Kidney (tissue), 14 donors: ENCODE results near the gene SOX15. TPM values are rescaled to one million over a fixed set of nuclear protein-coding genes. Genes with fewer than 3 reads are reported as not detected.

Experiments
- DNase-seq, 5 donors: peaks; one replicate each; pipeline ENCODE4 v3.0.0-alpha.2; 2013 to 2020
- FAIRE-seq: peaks from 2 replicates; lab custom pipeline; 2012; peaks lifted over from hg19 to GRCh38; lab: Jason Lieb, UNC
- H3K27ac ChIP-seq, 2 donors: one replicate each; pipeline ENCODE4 v1.7.0; 2013; ENCODE audit warnings: low read depth in 2 of 2, low read length in 2 of 2, inconsistent platforms in 1 of 2
- H3K27me3 ChIP-seq: one replicate; pipeline ENCODE4 v1.7.1; 2013; ENCODE audit warnings: low read length, inconsistent platforms; ENCODE audit not compliant: control insufficient read depth, insufficient read depth
- H3K36me3 ChIP-seq, 3 donors: one replicate each; pipeline versions ENCODE4 v1.7.0 to v1.7.1; 2013; ENCODE audit warnings: low read length in 3 of 3, control low read depth in 1 of 3, inconsistent platforms in 1 of 3; ENCODE audit not compliant: insufficient read depth in 3 of 3, control insufficient read depth in 2 of 3
- H3K4me1 ChIP-seq, 3 donors: one replicate each; pipeline versions ENCODE4 v1.7.0 to v1.7.1; 2013; ENCODE audit warnings: low read length in 3 of 3, inconsistent platforms in 1 of 3, low read depth in 1 of 3; ENCODE audit not compliant: control insufficient read depth in 2 of 3, insufficient read depth in 2 of 3
- H3K4me3 ChIP-seq, 3 donors: one replicate each; pipeline versions ENCODE4 v1.7.0 to v1.8.1; 2013; ENCODE audit warnings: low read length in 3 of 3, control low read depth in 1 of 3, inconsistent platforms in 1 of 3
- H3K9ac ChIP-seq, 3 donors: one replicate each; pipeline versions ENCODE4 v1.7.0 to v1.7.1; 2013; ENCODE audit warnings: low read length in 3 of 3, control low read depth in 1 of 3, inconsistent platforms in 1 of 3
- H3K9me3 ChIP-seq, 3 donors: one replicate each; pipeline versions ENCODE4 v1.7.0 to v1.7.1; 2013; ENCODE audit warnings: low read length in 3 of 3, control low read depth in 1 of 3, inconsistent platforms in 1 of 3; ENCODE audit not compliant: control insufficient read depth in 2 of 3, insufficient read depth in 1 of 3
- CTCF ChIP-seq: IDR thresholded peaks from 3 replicates; pipeline ENCODE4 v1.5.1; 2012; ENCODE audit warnings: mild to moderate bottlenecking, moderate library complexity, borderline replicate concordance; ENCODE audit not compliant: insufficient read depth; ENCODE audit errors: extremely low read depth
- intact Hi-C: fragments of 100-400 bp; cut with DNase I; formaldehyde crosslinking; loops from one replicate; pipeline ENCODE4 v1.11.1; 2022
- polyA plus RNA-seq: library from polyadenylated mRNA; stranded (reverse); fragments of 350-450 nt; fragmentation: Illumina TruSeq; extraction: RNeasy Lipid Tissue Mini Kit (QIAGEN cat#74804); gene quantifications from one replicate; pipeline ENCODE4 v1.2.3, GENCODE V29; 2014; ENCODE audit warnings: low read depth, low replicate concordance; ENCODE audit not compliant: insufficient read depth
- total RNA-seq: library from RNA; stranded (reverse); fragmentation: NEBNext Ultra II Directional; extraction: Animal tissue kit (Norgen Biotek cat#: 25700); gene quantifications from one replicate; pipeline ENCODE4 v1.2.1, GENCODE V29; 2021
- donor health status: control.
- donor health status: control.
- donor health status: control.
- donor health status: control.
- donor health status: control.
- donor health status: DM: yes; HTN: yes; CAD: no.
- donor health status: Normal renal cell carcinoma (clear cell type).

SOX15 gene
- total and polyA plus RNA-seq, 2 donors from 2014 or later = 0.80 to 0.88 TPM

DNA sequence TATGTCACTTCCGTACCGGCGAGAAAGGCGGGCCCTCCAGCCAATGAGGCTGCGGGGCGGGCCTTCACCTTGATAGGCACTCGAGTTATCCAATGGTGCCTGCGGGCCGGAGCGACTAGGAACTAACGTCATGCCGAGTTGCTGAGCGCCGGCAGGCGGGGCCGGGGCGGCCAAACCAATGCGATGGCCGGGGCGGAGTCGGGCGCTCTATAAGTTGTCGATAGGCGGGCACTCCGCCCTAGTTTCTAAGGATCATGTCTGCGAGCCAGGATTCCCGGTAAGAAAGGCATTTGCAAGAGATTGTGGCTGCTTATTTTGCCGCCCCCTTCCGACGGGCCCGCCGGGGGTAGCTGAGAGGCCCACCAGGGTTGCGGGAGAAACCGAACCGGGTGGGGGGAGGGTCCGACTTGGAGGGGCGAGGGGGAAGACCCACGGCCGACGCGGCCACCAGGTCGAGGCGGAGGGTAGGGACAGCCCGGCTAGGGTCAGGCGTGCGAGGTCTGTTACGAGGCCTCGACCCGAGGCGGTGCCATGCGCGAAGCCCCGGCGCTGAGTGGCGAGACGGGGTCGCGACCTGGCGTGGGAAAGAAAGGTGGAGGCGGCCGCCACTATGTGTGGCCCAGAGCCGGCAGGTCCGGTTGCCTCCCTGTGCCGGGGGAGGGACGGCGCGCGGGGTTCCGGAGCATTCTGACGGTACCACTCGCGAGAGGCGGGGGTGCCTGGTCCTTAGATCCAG lies 17.1 kb downstream of the SOX15 start:
- Histone ChIP-seq H3K27ac (peak overlapping the region; percentile 97 to 98), H3K9ac (peak overlapping the region; percentile 63 to 97 (median 93)), H3K9me3 (no peaks in the 10 kb centered on the region), H3K4me3 (peak overlapping the region; percentile 74 to 90 (median 82)), H3K36me3 (peaks cover 28 to 52% (median 45%) of the 10 kb centered on the region in 3 donors), H3K4me1 (peaks cover 9 to 21% (median 12%) of the 10 kb centered on the region in 3 donors), H3K27me3 (no peaks in the 10 kb centered on the region)
- TF ChIP-seq CTCF = no peak
- intact Hi-C loops = no loop called here
- FAIRE-seq (peak; percentile 99), DNase-seq (peak; percentile 90 to 100 (median 100))

GRCh38 chr17:7572338-7572587 lies 17.6 kb downstream of the SOX15 start:
- H3K9ac ChIP-seq = peak overlapping the region; percentile 83 to 91 (median 88)
- peaks cover 9 to 20% (median 12%) of the 10 kb centered on the region in 3 donors for H3K4me1 ChIP-seq
- peaks cover 25 to 47% (median 41%) of the 10 kb centered on the region in 3 donors for H3K36me3 ChIP-seq
- intact Hi-C loops = no loop called here
- peak overlapping the region; percentile 79 to 87 (median 87) for H3K4me3 ChIP-seq
- no peak for TF ChIP-seq CTCF
- FAIRE-seq (no peak), DNase-seq (peak in 1 of 5 donors; percentile 100)
- H3K9me3 ChIP-seq = no peaks in the 10 kb centered on the region
- peak overlapping the region; percentile 75 to 81 for H3K27ac ChIP-seq
- H3K27me3 ChIP-seq = no peaks in the 10 kb centered on the region

- H3K9ac ChIP-seq = no peak overlapping the region
- H3K36me3 ChIP-seq = peaks cover 16 to 40% (median 28%) of the 10 kb centered on the region in 3 donors
- no peaks in the 10 kb centered on the region for H3K27me3 ChIP-seq
- no peak for FAIRE-seq
- no peak overlapping the region for H3K27ac ChIP-seq
- H3K4me3 ChIP-seq = no peak overlapping the region
- TF ChIP-seq CTCF = no peak
- DNase-seq = no peak
- H3K4me1 ChIP-seq = peaks cover 9 to 18% (median 12%) of the 10 kb centered on the region in 3 donors
- no peaks in the 10 kb centered on the region for H3K9me3 ChIP-seq
- intact Hi-C loops = no loop called here
Measured at GRCh38 chr17:7570351-7570750, 19.5 kb downstream of the SOX15 start.
